KMS-11 (cell line): ENCODE results near the gene CHRFAM7A.
"Not testable (repeated sequence)": the region's sequence is repeated elsewhere in the genome, so short reads cannot be mapped to it uniquely, and the experiment has no call there.

Experiments
- H2AFZ ChIP-seq: fragments of 200-600 bp; sonication (generic); 2 replicates; pipeline ENCODE4 v1.6.1; 2016; ENCODE audit warnings: antibody characterized with exemption, mixed run types, low read depth
- H3K27ac ChIP-seq: fragments of 200-600 bp; sonication (generic); 2 replicates; pipeline ENCODE4 v1.6.1; 2016; ENCODE audit warnings: mild to moderate bottlenecking, mixed run types
- H3K27me3 ChIP-seq: fragments of 200-600 bp; sonication (generic); 2 replicates; pipeline ENCODE4 v1.6.1; 2017; ENCODE audit warnings: mild to moderate bottlenecking, low read depth, mixed run types, moderate library complexity; ENCODE audit not compliant: insufficient read depth
- H3K36me3 ChIP-seq: fragments of 200-600 bp; sonication (generic); 2 replicates; pipeline ENCODE4 v1.6.1; 2017; ENCODE audit warnings: mild to moderate bottlenecking, mixed run types; ENCODE audit not compliant: insufficient read depth
- H3K4me1 ChIP-seq: fragments of 200-600 bp; sonication (generic); 2 replicates; pipeline ENCODE4 v1.6.1; 2016; ENCODE audit warnings: mild to moderate bottlenecking, low read depth, mixed run types; ENCODE audit not compliant: poor library complexity, severe bottlenecking
- H3K4me2 ChIP-seq: fragments of 200-600 bp; sonication (generic); 2 replicates; pipeline ENCODE4 v1.7.0; 2016; ENCODE audit warnings: mild to moderate bottlenecking, mixed run types
- H3K4me3 ChIP-seq: fragments of 200-600 bp; sonication (generic); IDR thresholded peaks from 2 replicates; pipeline ENCODE4 v1.6.1; 2017; ENCODE audit warnings: low read depth, low read length, mixed read lengths; ENCODE audit not compliant: insufficient read depth
- H3K79me2 ChIP-seq: fragments of 200-600 bp; sonication (generic); 2 replicates; pipeline ENCODE4 v1.6.1; 2016; ENCODE audit warnings: low read depth, mixed run types; ENCODE audit not compliant: insufficient read depth
- H3K9ac ChIP-seq: fragments of 200-600 bp; sonication (generic); 2 replicates; pipeline ENCODE4 v1.6.1; 2016; ENCODE audit warnings: mild to moderate bottlenecking, mixed run types
- H4K20me1 ChIP-seq: fragments of 200-600 bp; sonication (generic); 2 replicates; pipeline ENCODE4 v1.6.1; 2016; ENCODE audit warnings: mild to moderate bottlenecking, mixed run types; ENCODE audit not compliant: insufficient read depth

Gene CHRFAM7A

GRCh38 chr15:30392766-30393663, at the start of gene CHRFAM7A:
TSS of gene CHRFAM7A (minus strand) at chr15:30393540. CDS start at chr15:30383351, 10,189 bp downstream.
- H3K4me1 ChIP-seq, H3K36me3 ChIP-seq: not testable (repeated sequence)

GRCh38 chr15:30438348-30438747, 45.0 kb upstream of the CHRFAM7A start:
- not testable (repeated sequence) for H3K36me3 ChIP-seq, H3K4me3 ChIP-seq, H2AFZ ChIP-seq, H3K9ac ChIP-seq, H3K27me3 ChIP-seq, H3K4me2 ChIP-seq, H3K4me1 ChIP-seq, H3K79me2 ChIP-seq, H3K27ac ChIP-seq, H4K20me1 ChIP-seq

More at GRCh38 chr15:30392766-30393663, at the start of gene CHRFAM7A:
- H3K79me2 ChIP-seq, H3K9ac ChIP-seq, H3K27me3 ChIP-seq, H2AFZ ChIP-seq, H3K4me2 ChIP-seq, H4K20me1 ChIP-seq, H3K27ac ChIP-seq, H3K4me3 ChIP-seq: not testable (repeated sequence)

- not testable (repeated sequence) for H3K36me3 ChIP-seq, H3K27ac ChIP-seq, H3K4me2 ChIP-seq, H3K79me2 ChIP-seq, H3K4me1 ChIP-seq, H3K4me3 ChIP-seq, H4K20me1 ChIP-seq, H2AFZ ChIP-seq, H3K27me3 ChIP-seq, H3K9ac ChIP-seq
Observed at GRCh38 chr15:30435878-30436277, 42.5 kb upstream of the CHRFAM7A start.

- H3K27me3 ChIP-seq, H3K4me2 ChIP-seq, H3K36me3 ChIP-seq, H3K27ac ChIP-seq, H3K9ac ChIP-seq, H3K4me3 ChIP-seq, H2AFZ ChIP-seq, H4K20me1 ChIP-seq, H3K79me2 ChIP-seq, H3K4me1 ChIP-seq: not testable (repeated sequence)
Observed at GRCh38 chr15:30420723-30421122, 27.4 kb upstream of the CHRFAM7A start.

- not testable (repeated sequence) for H2AFZ ChIP-seq, H3K4me1 ChIP-seq
Observed at GRCh38 chr15:30414160-30414559, 20.8 kb upstream of the CHRFAM7A start, which contains the start of gene GOLGA8R. TSS of gene GOLGA8R (minus strand) at chr15:30414260. CDS start at chr15:30414162, 98 bp downstream.

GRCh38 chr15:30407636-30408035, 14.3 kb upstream of the CHRFAM7A start:
- H4K20me1 ChIP-seq, H3K4me3 ChIP-seq, H3K4me1 ChIP-seq, H3K9ac ChIP-seq, H3K27ac ChIP-seq, H3K79me2 ChIP-seq, H2AFZ ChIP-seq, H3K4me2 ChIP-seq, H3K36me3 ChIP-seq, H3K27me3 ChIP-seq: not testable (repeated sequence)

More at GRCh38 chr15:30414160-30414559, 20.8 kb upstream of the CHRFAM7A start, which contains the start of gene GOLGA8R:
- H3K27me3 ChIP-seq, H4K20me1 ChIP-seq, H3K4me2 ChIP-seq, H3K4me3 ChIP-seq, H3K79me2 ChIP-seq, H3K27ac ChIP-seq, H3K36me3 ChIP-seq, H3K9ac ChIP-seq: not testable (repeated sequence)

GRCh38 chr15:30398988-30399387, 5.6 kb upstream of the CHRFAM7A start:
- H2AFZ ChIP-seq, H3K4me3 ChIP-seq, H3K27ac ChIP-seq, H3K27me3 ChIP-seq, H3K9ac ChIP-seq, H3K4me1 ChIP-seq, H3K36me3 ChIP-seq, H4K20me1 ChIP-seq, H3K79me2 ChIP-seq, H3K4me2 ChIP-seq: not testable (repeated sequence)

- H3K4me3 ChIP-seq, H4K20me1 ChIP-seq, H3K79me2 ChIP-seq, H3K36me3 ChIP-seq, H3K4me2 ChIP-seq, H3K27me3 ChIP-seq, H3K9ac ChIP-seq, H3K27ac ChIP-seq, H3K4me1 ChIP-seq, H2AFZ ChIP-seq: not testable (repeated sequence)
Observed at GRCh38 chr15:30393664-30393991, 288 bp upstream of the CHRFAM7A start.

- not testable (repeated sequence) for H3K79me2 ChIP-seq, H2AFZ ChIP-seq, H3K4me1 ChIP-seq, H3K27me3 ChIP-seq, H3K4me2 ChIP-seq, H4K20me1 ChIP-seq, H3K27ac ChIP-seq, H3K9ac ChIP-seq, H3K36me3 ChIP-seq, H3K4me3 ChIP-seq
Observed at GRCh38 chr15:30386318-30386887, 6.9 kb downstream of the CHRFAM7A start.

- not testable (repeated sequence) for H2AFZ ChIP-seq, H3K4me3 ChIP-seq, H3K9ac ChIP-seq, H3K79me2 ChIP-seq, H3K4me1 ChIP-seq, H3K36me3 ChIP-seq, H3K4me2 ChIP-seq, H3K27ac ChIP-seq, H4K20me1 ChIP-seq, H3K27me3 ChIP-seq
Observed at GRCh38 chr15:30377082-30377413, 16.3 kb downstream of the CHRFAM7A start.
